SHP77 (cell line): ENCODE measurements around the gene SCART1.
"Not testable (repeated sequence)": the region's sequence is repeated elsewhere in the genome, so short reads cannot be mapped to it uniquely, and the experiment has no call there.

Source experiments
- DNase-seq, 2 experiments: peaks; one replicate each; lab custom pipeline; 2025; lab: John Stamatoyannopoulos, UW

The SCART1 gene

GRCh38 chr10:133456041-133456951 lies 2.6 kb downstream of the SCART1 start:
- DNase-seq = no peak

GRCh38 chr10:133457100-133457841 lies 3.5 kb downstream of the SCART1 start:
- no peak for DNase-seq

- no peak for DNase-seq
Measured at GRCh38 chr10:133458021-133458709, 4.4 kb downstream of the SCART1 start.

- no peak for DNase-seq
Measured at GRCh38 chr10:133458710-133459453, 5.1 kb downstream of the SCART1 start.

GRCh38 chr10:133459454-133460207 lies 5.9 kb downstream of the SCART1 start:
- no peak for DNase-seq

GRCh38 chr10:133460208-133460769 lies 6.5 kb downstream of the SCART1 start:
- no peak for DNase-seq

GRCh38 chr10:133461027-133461426 lies 7.3 kb downstream of the SCART1 start:
- DNase-seq = no peak

- no peak for DNase-seq
Measured at GRCh38 chr10:133461841-133462240, 8.1 kb downstream of the SCART1 start.

- DNase-seq = no peak
Measured at GRCh38 chr10:133462512-133463305, 9.0 kb downstream of the SCART1 start.

- DNase-seq = no peak
Measured at GRCh38 chr10:133464582-133465031, 10.9 kb downstream of the SCART1 start.

- no peak for DNase-seq
Measured at GRCh38 chr10:133465191-133465949, 11.6 kb downstream of the SCART1 start.

GRCh38 chr10:133465950-133466474 lies 12.3 kb downstream of the SCART1 start:
- no peak for DNase-seq

GRCh38 chr10:133466683-133467275 lies 13.0 kb downstream of the SCART1 start:
- no peak for DNase-seq

GRCh38 chr10:133467286-133467911 lies 13.7 kb downstream of the SCART1 start:
- no peak for DNase-seq

- DNase-seq = not testable (repeated sequence)
Measured at GRCh38 chr10:133469205-133469604, 15.5 kb downstream of the SCART1 start.

GRCh38 chr10:133471300-133472109 lies 17.8 kb downstream of the SCART1 start:
- no peak for DNase-seq

- no peak for DNase-seq
Measured at GRCh38 chr10:133473270-133473669, 19.5 kb downstream of the SCART1 start.
